ENCODE data around the gene URGCP.
"Not testable (repeated sequence)": the region's sequence is repeated elsewhere in the genome, so short reads cannot be mapped to it uniquely, and the experiment has no call there.

The URGCP gene

DNA sequence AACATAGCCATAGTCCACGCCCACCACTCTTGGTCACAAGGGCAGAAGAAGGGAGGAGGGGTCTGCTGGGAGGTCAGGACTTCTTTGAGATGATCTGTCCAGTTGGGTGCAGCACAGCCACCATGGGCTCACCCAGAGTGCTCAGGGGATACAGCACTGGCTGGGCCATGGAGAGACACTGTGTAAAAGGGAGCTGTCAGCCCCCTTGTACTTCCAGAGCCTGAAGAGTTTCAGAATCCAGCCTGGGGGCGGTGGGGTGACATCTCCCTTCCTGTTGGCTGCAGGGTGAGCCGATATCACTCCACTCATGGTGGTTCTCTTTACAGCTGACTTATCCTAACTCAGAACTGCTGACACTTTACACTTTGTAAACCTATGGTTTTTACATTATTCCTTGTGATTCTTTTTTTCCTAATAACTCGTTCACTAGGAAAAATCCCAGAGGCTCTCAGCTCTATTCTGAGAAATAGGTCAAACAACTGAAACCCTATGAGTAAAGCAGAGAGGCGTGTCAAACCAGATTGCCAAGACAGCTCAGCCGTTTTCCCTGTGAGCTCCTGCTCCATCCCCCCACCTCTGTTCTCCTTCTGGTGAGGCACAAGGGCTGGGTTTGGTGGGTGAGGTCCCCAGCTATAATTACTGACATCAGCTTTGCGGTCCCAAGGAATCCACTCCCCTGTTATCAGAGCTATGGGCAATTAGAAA, 33.8 kb downstream of the URGCP start:
- peak; percentile 42 to 48 for DNase-seq (ENCODE audit: low read depth in 2 of 2)

DNA sequence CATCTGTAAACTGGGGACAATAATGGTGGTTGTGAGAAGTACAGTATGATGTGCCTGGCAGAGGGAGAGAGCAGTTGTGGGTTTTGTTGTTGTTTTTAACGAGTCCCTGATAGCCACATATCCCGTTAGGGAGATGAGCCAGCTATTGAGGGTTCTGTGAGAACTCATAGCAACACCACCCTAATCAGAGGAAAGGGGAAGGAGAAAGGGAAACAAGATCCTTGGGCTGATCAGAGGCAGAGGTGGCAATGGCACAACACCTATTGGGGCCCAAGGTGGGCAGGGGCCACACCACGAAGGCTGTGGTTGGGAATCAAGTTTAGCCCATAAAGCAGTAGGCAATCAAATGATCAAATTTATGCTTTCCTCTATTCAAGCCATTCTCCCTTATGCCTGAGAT, 35.3 kb downstream of the URGCP start:
- DNase-seq (ENCODE audit: low read depth in 2 of 2) = no peak

DNA sequence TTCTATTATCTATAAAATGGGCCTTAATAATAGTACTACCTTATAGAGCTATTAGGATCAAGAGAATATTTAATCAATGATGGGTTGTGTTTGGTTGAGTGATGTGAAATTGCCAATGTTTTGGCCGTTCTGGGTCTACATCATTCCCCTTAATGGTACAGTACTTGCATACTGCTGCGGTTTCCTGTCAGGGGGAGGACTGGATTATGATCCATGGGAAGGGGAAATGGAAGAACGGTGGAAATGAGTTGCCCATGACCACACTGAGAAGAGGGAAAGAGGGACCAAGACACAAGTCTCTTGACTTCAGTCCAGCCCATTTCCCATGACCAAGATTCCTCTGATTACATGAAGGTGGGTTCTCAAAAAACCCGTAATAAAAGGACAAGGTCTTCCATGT, 36.1 kb downstream of the URGCP start:
- no peak for DNase-seq (ENCODE audit: low read depth in 2 of 2)

DNA sequence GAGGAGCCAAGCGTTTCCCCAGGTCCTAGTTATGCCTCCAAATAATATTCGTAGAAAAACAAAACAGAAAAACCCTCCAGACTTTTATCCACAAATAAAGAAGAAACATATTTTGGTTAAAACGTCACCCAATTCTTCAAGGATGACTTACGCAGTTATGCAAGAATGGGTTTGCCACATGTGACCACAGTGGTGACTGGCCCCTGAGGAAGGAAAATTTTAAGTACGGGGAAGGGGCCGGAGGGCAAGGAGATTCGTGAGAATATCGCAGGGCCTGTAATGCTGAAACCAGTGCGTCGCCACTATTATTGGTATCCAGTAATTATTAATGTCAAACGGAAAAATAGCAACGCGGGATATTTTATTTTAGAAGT, 36.5 kb downstream of the URGCP start:
- peak; percentile 83 to 84 for DNase-seq (ENCODE audit: low read depth in 2 of 2)

DNA sequence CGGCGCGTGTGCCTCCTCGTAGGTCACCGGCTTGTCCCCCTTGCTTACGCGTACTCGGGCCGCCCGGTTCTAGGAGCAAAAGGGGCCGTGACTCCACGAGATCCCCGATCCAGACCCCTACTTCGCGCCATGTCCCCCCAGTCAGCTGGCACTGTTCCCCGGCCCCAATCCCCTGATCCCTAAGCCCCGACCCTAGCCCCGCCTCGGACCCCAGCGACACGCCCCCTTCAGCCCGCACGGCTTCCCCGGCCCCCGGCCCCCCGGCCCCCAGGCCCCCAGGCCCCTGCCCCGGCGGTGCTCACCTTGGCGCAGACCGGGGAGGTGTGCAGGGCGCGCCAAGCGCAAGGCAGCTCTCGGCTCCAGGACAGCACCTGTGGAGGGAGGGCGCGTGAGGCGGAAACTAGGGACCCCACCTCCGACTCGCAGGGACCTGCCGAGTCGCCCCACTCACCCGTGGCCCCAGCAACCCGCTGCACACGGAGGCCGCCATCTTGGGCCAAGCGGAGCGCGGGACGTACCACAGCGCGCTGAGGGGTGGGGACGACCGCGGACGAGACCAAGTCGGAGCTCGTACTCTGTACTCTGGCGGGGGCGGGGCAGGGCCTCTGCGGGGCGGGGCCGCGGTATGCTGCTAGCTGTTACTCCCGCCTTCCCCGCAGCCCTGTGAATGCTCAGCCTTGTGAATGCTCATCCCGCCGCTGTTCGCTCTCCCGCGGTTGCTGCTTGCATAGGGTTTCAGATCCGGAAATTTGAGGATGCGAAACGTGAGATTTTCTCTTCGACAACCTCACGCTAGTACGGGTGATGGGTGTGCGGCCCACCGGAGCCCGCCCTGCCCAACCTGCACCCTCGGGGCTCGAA, 37.2 kb downstream of the URGCP start, which contains the start of gene MRPS24:
Gene MRPS24, minus strand, starts transcription at position 512 of the 861 bp plus-strand sequence. Its CDS starts 22 bp downstream, at position 490.
- DNase-seq (ENCODE audit: low read depth in 2 of 2) = peak; percentile 92 to 93

DNA sequence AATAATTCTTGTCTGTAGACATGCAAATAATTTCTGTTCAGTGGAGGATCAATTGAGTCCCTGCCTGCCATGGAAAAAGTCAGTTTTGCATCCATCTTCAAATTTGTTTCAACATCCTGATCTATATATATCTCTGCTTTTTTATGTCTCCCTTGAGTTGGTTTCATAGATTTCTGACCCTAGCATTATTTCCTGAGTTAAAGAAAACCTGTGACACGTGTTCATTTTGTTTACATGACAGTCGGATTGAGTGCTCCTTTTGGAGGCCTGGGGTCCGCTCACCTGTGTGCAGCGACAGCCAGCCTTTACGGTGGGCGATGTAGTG, 37.8 kb downstream of the URGCP start:
- DNase-seq (ENCODE audit: low read depth in 2 of 2) = no peak

DNA sequence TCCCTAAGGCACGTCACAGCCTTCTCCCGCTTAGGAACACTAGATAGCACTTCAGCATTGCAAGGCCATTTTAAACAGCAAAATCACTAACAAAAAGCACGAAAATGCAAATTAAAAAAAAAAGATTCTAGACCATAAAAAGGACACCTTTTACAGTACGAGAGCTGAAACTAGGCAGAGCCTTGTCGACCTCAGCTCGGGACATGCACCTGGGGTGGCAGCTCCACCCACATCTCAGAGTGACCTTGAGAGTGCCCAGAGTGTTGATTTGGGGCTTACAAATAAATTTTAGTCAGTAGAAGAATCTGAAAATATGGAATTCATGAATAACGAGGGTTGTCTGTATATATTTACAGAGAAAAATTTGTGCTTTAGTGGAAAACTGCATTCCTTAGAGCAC, 38.2 kb downstream of the URGCP start:
- no peak for DNase-seq (ENCODE audit: low read depth in 2 of 2)

DNA sequence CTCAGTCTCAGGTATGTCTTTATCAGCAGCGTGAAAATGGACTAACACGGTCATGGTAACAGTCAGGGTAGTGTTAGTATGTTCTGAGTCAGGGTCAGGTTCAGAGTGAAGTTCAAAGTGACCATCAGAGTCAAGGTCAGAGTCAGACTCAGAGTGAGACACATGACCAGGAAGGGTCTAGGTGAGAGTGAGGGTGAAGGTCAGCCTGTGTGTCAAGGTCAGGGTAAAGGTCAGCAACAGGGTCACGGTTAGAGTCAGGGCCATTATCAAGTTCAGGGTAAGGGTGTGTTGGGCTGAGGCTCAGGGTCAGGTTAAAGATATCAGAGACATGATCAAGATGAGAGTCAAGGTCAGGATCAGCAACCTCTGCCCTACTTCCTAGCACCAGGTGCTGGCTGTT, 41.1 kb downstream of the URGCP start:
- no peak for DNase-seq (ENCODE audit: low read depth in 2 of 2)

DNA sequence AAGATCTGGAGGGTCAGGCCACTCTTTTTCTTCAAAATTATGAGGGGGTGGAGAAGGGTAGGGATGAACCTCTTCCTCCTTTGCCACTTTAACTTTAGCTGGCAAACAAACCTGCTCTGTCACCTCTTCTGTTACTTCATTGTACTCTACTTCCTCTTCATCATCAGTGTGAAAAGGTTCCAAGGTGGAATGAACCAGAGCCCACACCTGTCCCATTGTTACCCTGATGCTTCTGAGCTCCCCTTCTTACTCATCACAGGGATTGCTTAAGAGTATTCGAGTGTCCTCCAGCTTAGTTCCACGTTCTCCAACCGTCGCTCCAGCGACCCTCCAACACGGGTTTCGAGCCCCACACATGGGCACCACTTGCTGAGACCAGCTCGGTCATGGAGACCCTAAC, 42.3 kb downstream of the URGCP start:
- no peak for DNase-seq (ENCODE audit: low read depth in 2 of 2)

DNA sequence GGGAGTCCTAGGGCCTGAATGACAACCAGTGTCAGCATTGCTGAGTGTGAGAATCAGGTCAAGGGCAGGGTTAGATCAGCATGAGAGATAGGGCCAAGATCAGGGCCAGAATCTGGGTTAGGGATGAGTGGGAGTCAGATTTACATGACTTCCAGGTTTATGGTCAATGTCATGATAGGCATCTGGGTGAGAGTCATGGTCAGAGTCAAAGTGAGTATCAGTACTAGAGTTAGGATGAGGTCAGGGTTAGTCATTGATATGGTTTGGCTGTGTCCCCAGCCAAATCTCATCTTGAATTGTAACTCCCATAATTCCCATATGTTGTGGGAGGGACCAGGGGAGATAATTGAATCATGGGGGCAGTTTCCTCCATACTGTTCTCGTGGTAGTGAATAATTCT, 49.4 kb downstream of the URGCP start:
- DNase-seq (ENCODE audit: low read depth in 2 of 2) = no peak

DNA sequence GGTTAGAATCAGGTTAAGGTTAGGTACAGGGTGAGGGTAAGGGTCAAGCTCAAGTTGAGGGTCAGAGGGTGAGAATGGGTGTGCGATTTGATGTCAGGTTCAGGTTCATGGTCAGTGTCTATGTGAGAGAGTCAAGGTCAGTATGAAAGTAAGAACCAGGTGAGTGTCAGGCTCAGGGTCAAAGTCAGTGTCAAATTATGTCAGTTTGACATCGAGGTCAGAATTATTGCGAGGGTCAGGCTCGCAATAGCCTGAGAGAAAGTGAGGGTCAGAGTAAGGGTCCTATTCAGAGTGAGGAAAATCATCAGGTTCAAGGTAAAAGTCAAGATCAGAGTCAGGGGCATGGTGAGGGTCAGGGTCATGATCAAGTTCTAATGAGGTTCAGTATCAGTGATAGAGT, 50.1 kb downstream of the URGCP start:
- DNase-seq (ENCODE audit: low read depth in 2 of 2) = no peak

DNA sequence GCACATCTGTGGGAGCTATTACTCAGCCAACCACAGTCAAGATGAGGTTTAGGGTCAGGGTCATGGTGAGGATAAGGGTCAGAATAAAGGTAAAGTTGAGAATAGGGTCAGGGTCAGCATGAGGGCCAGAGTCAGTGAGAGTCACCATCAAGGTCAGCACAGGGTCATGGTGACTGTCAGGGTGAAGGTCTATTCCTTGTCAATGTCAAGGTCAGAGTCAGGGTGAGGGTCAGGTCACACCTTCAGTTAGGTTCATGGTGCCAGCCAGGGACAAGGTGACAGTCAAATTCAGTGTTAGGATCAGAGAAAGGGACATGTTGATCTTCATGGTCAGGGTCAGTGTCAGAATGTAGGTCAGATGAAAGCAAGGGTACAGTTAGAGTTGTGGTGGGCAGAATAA, 51.2 kb downstream of the URGCP start:
- DNase-seq (ENCODE audit: low read depth in 2 of 2) = no peak

DNA sequence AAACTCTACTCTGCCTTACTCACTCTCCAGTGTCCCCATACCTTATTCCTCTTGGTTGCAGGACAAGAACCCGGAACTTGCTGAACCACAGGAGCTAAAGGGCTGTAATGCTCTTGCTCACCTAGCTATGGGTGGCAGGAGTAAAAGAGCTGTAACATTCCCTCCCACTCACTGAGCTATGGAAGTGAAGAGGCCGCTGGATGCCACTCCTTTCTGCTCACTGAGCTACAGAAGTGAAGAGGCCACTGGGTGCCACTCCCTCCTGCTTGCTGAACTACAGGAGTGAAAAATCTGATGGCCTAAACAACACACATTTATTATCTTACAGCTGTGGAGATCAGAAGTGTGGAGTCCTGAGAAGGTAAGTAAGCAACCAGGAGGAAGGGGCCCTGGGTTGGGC, 54.6 kb downstream of the URGCP start:
- DNase-seq (ENCODE audit: low read depth in 2 of 2) = no peak

DNA sequence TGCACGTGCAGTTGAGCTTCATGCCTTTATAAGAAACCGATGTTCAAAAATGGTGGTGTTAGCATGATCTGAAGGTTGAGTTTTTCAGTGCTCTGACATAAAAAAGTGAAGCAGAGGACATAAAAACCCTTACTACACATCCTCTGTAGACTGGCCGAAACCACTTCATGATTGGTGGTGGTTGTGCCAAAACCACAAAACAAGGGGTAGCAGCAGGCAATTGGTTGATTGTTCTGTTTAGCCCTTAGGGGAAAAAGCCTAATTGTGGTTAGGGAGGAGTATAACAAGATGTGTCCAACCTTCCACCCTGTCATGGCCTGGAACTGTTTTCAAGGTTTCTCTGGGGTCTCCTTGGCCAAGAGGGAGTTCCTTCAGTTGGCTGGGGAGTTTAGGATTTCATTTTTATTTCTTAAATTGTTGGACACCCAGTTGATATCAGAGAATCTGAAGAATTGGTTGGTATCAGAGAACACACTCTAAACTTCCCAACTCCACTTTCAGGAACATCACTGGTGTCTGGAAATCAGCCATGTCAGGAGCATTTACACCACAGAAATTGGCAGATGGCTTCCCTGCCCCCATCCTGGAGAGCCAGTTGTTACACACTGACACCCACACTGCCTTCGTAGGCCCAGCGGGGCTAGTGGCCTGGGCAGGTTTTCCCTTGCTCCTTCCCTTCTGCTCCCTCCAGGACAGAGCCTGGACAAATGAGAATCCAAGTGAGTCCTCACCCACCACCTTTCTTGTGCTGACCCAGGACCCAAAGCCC, 55.9 kb downstream of the URGCP start:
- DNase-seq (ENCODE audit: low read depth in 2 of 2) = no peak

DNA sequence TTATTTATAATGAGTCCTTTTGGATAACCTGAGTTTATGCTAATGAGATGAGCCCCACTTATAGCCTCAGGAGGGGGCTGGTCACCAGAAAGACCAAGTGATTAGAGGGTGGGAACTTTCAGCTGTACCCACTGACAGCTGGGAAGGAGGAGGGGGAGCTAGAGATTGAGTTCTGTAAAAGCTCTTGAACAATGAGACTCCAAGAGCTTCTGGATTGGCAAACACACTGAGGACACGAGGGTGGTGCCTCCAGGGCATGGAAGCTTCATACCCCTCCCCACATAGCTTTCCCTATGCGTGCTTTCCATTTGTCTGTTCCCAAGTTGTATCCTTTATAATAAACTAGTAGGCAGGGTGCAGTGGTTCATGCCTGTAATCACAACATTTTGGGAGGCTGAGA, 57.3 kb downstream of the URGCP start:
- DNase-seq (ENCODE audit: low read depth in 2 of 2) = no peak

DNA sequence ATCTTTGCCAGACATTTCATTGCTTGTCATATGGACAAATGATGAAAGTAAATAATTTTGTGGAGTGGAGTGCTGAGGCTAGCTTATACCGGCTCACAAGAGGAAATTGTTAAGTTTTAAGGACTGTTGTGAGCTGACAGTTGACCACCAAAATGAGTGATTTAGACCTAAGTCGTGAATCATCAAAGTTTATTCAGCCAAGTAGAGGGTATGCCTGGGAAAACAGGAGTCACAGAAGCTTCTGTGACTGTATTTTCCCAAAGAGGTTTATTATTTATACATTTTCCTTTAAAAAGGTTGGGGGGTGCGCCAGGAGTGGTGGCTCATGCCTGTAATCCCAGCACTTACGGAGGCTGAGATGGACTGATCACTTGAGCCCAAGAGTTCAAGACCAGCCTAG, 58.9 kb downstream of the URGCP start:
- no peak for DNase-seq (ENCODE audit: low read depth in 2 of 2)

DNA sequence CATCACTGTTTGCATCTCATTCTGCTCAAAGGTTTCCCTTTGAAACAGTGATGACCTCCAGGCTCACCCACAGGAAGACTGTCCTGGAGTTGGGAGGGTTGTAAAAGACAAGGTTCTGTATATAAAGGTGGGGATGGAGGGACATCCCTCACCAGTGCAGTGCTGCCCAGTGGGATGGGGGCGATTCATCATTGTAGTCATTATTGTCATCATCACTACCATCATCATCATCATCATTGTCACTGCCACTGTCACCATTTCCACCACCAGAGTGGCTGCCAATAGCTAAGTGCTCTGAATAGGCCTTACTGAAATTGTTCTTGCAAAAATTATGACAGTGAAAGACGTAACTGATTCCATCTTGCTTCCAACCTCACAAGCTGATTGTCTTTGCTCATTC, 61.7 kb downstream of the URGCP start:
- no peak for DNase-seq (ENCODE audit: low read depth in 2 of 2)

DNA sequence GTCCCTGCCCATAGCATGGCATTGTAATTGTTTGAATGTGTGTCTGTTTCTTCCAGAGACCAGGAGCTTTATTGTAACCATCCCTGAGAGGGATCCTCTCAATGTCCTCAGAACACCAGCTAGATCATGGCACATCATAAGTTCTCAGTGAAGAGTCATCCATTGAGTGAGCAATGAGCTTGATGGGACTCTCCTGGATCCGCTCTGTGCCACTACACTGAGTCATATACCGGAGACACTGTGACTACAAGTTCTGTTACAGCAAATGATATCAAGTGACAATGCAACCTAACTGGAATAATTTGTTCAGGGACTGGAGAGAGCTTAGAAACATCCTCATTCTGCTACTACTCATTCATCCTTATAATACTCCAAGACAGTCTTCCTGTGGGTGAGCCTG, 62.1 kb downstream of the URGCP start:
- no peak for DNase-seq (ENCODE audit: low read depth in 2 of 2)

DNA sequence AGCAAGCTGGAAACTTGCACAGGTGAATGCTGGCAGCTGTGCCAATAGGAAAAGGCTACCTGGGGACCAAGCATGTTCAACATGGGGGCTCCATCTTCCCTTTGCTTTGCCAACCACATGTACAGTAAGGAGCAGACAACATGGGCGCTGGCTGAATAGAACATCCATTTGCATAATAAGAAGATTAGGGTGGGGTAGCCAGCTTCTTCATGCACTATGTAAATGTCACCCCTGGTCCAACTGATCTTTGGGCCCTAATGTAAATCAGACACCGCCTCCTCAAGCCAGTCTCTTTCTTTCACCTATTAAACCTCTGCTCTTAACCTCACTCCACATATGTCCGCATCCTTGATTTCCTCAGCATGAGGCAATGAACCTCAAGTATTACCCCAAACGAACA, 63.1 kb downstream of the URGCP start:
- DNase-seq (ENCODE audit: low read depth in 2 of 2) = no peak

DNA sequence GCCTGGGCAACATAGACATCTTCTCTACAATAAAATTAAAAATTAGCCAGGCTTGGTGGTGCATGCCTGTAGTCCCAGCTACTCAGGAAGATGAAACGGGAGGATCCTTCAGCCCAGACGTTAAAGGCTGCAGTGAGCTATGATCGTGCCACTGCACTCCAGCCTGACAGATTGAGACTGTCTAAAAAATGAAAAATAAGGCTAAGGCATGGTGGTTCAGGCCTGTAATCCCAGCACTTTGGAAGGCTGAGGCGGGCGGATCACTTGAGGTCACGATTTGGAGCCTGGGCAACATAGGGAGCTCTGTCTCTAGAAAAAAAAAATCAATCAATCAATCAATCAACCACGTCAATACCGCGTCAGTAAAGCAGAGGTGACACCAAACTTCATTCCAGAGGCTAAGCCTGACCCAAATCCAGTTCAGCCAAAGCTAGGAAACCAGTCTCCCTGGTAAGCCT, 68.2 kb downstream of the URGCP start:
- DNase-seq (ENCODE audit: low read depth in 2 of 2) = no peak

DNA sequence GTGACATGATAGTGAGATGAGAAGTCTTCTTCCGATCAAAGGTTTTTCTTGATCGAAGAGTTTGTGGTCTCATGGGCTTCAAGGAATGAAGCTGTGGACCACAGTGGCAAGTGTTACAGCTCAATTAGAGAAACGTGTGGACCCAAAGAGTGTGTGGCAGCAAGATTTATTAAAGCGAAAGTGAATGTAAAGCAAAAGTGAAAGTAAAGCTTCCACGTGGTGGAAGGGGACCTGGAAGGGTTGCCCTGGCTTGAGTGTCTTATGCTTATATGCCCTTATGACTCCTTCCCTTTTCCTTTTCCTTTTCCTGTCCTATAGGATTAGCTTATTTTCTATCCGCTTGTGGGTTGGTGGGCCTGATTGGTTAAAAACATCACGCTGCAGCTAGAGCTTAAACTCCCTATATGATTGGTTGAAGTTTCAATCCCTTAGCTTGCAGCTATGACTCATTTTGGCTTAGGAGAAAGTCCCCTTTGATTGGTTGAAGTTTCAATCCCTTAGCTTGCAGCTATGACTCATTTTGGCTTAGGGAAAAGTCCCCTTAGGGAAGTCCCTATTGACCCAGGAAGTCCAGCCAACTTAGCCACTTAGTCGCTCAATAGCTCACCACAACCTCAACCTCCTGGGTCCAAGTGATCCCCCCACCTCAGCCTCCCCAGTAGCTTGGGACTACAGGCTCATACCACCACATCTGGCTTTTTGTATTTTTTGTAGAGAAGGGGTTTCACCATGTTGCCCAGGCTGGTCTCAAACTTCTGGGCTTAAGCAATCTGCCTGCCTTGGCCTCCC, 71.7 kb downstream of the URGCP start:
- no peak for DNase-seq (ENCODE audit: low read depth in 2 of 2)

DNA sequence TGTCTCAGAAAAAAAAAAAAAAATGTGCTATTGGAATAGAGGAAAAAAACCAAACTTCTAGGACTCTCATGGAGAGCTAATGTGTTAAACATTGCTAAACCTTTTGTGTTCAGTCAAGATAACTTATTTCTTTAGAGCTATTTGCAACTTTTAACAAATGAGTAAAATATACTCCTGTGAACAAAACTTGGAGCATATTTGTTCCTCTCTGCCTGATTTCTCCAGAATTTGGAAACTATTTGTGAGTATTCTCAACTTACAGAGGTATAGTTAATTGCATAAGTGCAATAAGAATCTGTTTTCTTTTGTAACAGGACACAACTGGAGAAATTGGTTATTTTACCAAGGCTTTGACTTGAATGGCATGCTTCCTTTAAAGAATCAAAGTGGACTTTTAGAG, 75.5 kb downstream of the URGCP start:
- DNase-seq (ENCODE audit: low read depth in 2 of 2) = not testable (repeated sequence)

All from fibroblast of skin of left quadriceps (primary cell).